Placental epithelial cell (primary cell): Measurements from ENCODE around the gene GPD1L. TPM values are rescaled to one million over a fixed set of nuclear protein-coding genes. Genes with fewer than 3 reads are reported as not detected.

Source experiments
- total RNA-seq: library from RNA; depleted of rRNA; stranded (reverse); fragments of >200 nt; gene quantifications from 2 replicates; pipeline ENCODE4 v1.2.3, GENCODE V29; 2012

Gene GPD1L
- total RNA-seq: 0.79 and 2.3 TPM in 2 replicates

DNA sequence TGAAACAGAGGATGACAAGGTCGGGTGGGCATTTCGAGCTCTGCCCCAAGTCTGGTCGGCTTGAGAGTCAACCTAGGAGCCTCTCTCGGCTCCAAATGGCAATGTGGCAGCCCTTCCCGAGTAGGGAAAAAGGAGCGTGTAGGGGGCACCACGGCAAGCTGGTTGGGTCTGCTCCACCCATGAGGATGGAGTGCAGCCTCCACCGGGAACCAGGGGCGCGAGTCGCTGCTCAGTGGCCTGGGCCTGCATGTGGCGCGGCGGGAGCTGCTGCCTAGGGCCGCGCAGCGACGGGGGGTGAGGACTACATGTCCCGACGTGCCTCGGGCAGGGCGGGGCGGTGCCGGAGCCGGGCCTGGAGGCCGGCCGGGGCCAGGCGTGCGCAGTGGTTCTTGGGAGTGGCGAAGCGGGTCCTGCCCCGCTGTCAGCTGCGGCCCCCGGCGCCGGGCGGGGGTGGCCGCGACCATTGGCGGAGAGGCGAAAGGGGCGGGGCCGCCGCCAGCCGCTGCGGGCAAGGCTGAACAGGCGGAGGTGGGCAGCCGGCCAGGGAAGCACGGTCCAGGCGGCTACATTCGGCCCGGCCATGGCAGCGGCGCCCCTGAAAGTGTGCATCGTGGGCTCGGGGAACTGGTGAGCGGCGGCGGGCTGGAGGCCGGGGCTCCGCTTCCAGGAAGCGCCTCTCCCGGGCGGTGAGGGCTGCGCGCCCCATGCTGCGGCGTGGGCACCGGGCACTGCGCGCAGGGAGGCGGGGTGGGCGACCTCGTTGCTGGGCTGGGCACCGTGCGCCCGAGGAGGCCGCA lies at the start of gene GPD1L:
Gene GPD1L (plus strand): TSS at position 489 of the 797 bp plus-strand sequence. CDS start 92 bp downstream, at position 581.

Other genes with a start within 250 kb of the GPD1L start
- gene OSBPL10, start 125.4 kb upstream of the GPD1L start, total RNA-seq: 65.2 and 138 TPM in 2 replicates
- gene ZNF860, start 124.9 kb upstream of the GPD1L start, total RNA-seq: 4.3 and 7.3 TPM in 2 replicates
- gene CMTM8, start 132.1 kb downstream of the GPD1L start, total RNA-seq: not detected in 2 replicates